NCI-H345 (cell line): Measurements from ENCODE around the gene KCNQ1.

Experiments
- DNase-seq: peaks from one replicate; lab custom pipeline; 2025; lab: John Stamatoyannopoulos, UW

Gene KCNQ1

GRCh38 chr11:2459796-2460531, 15.2 kb downstream of the KCNQ1 start:
- no peak for DNase-seq

GRCh38 chr11:2460540-2461252, 15.9 kb downstream of the KCNQ1 start:
- no peak for DNase-seq

GRCh38 chr11:2461253-2461955, 16.6 kb downstream of the KCNQ1 start:
- no peak for DNase-seq

- DNase-seq, result no peak
Measured at GRCh38 chr11:2461956-2462542, 17.2 kb downstream of the KCNQ1 start.

GRCh38 chr11:2462543-2462985, 17.8 kb downstream of the KCNQ1 start:
- DNase-seq, result no peak

GRCh38 chr11:2462986-2463765, 18.4 kb downstream of the KCNQ1 start:
- peak; percentile 6 for DNase-seq

GRCh38 chr11:2463766-2464277, 19.0 kb downstream of the KCNQ1 start:
- no peak for DNase-seq

GRCh38 chr11:2464451-2465165, 19.8 kb downstream of the KCNQ1 start:
- no peak for DNase-seq

GRCh38 chr11:2465202-2466068, 20.6 kb downstream of the KCNQ1 start:
- no peak for DNase-seq

GRCh38 chr11:2466069-2466801, 21.4 kb downstream of the KCNQ1 start:
- no peak for DNase-seq

GRCh38 chr11:2466869-2467694, 22.3 kb downstream of the KCNQ1 start:
- DNase-seq, result no peak

- DNase-seq, result no peak
Measured at GRCh38 chr11:2467695-2468055, 22.9 kb downstream of the KCNQ1 start.

- no peak for DNase-seq
Measured at GRCh38 chr11:2468363-2469235, 23.8 kb downstream of the KCNQ1 start.

- no peak for DNase-seq
Measured at GRCh38 chr11:2470495-2470894, 25.7 kb downstream of the KCNQ1 start.

- DNase-seq, result no peak
Measured at GRCh38 chr11:2471048-2471803, 26.4 kb downstream of the KCNQ1 start.

- no peak for DNase-seq
Measured at GRCh38 chr11:2471804-2472096, 26.9 kb downstream of the KCNQ1 start.
